Neutrophil (primary cell): ENCODE data around the gene CMKLR1.

Source experiments
- H3K27ac ChIP-seq: fragments of 200-600 bp; sonication (generic); 2 replicates; pipeline ENCODE4 v1.5.1; 2016; ENCODE audit warnings: mild to moderate bottlenecking, moderate library complexity
- H3K27me3 ChIP-seq: fragments of 200-600 bp; sonication (generic); 2 replicates; pipeline ENCODE4 v1.6.0; 2016; ENCODE audit warnings: mild to moderate bottlenecking
- H3K36me3 ChIP-seq: fragments of 200-600 bp; sonication (generic); 2 replicates; pipeline ENCODE4 v1.5.1; 2017
- H3K4me1 ChIP-seq, 2 experiments: fragments of 200-600 bp in 1 of 2; sonication (generic) in 1 of 2; 1 replicate in 1 of 2; 2 replicates in 1 of 2; pipeline versions ENCODE4 v1.5.1 to v1.6.1; 2013 to 2016; ENCODE audit warnings: low read depth in 1 of 2, low read length in 1 of 2, mild to moderate bottlenecking in 1 of 2, moderate library complexity in 1 of 2; ENCODE audit not compliant: control insufficient read depth in 1 of 2, insufficient read depth in 1 of 2
- H3K4me3 ChIP-seq, 2 experiments: fragments of 200-600 bp in 1 of 2; sonication (generic) in 1 of 2; 1 replicate in 1 of 2; 2 replicates in 1 of 2; pipeline ENCODE4 v1.5.1; 2013 to 2016; ENCODE audit warnings: low read depth in 1 of 2, low read length in 1 of 2, mild to moderate bottlenecking in 1 of 2, moderate library complexity in 1 of 2
- H3K9me3 ChIP-seq: fragments of 200-600 bp; sonication (generic); 2 replicates; pipeline ENCODE4 v1.5.1; 2016
- TF ChIP-seq, protein P1 (sequence below): fragments of 200-600 bp; sonication (generic); IDR thresholded peaks from 2 replicates; pipeline ENCODE4 v1.5.1; 2016; ENCODE audit warnings: antibody characterized with exemption

Gene CMKLR1

DNA sequence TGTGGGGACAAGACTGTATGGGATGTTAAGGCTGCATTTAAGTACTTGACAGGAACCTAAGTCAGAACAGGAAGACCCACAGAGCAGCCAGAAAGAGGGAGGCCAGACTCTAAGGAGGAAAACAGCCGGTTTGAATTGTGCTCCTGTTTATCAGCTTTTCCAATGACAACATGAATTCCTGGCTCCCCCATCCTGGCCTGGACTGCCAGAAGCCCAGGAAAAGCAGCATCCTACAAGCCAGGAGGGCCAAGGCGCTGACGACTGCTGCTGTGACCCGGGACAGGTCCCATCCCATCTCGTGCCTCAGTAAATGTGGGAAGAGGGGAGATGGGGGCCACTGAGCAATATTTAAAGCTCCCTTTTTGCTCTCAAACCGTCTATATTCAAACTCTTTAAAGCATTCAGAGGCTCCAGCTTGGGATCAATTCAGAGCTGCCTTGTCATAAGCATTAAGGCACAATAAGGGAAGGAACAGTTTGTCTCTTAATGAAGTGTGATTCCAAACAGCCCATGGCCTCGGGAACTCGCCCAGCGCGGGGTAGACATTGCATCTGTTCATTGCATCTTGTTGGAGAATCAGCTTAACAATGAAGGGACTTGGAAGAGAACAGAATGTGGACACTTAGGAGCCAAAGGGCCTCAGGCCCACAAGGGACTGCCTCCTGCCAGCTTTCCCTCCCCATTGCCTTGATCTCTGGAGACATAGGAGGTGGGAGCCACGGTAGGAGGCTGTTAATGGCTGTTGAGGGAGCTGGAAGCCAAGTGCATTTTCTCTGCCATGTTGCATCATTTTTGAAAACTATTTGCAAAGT, 49.6 kb downstream of the CMKLR1 start:
- Histone ChIP-seq H3K27ac (no peak overlapping the region), H3K4me1 (no peaks in the 10 kb centered on the region), H3K9me3 (no peaks in the 10 kb centered on the region), H3K36me3 (no peaks in the 10 kb centered on the region), H3K27me3 (no peaks in the 10 kb centered on the region), H3K4me3 (no peak overlapping the region)
- TF ChIP-seq, protein P1, sequence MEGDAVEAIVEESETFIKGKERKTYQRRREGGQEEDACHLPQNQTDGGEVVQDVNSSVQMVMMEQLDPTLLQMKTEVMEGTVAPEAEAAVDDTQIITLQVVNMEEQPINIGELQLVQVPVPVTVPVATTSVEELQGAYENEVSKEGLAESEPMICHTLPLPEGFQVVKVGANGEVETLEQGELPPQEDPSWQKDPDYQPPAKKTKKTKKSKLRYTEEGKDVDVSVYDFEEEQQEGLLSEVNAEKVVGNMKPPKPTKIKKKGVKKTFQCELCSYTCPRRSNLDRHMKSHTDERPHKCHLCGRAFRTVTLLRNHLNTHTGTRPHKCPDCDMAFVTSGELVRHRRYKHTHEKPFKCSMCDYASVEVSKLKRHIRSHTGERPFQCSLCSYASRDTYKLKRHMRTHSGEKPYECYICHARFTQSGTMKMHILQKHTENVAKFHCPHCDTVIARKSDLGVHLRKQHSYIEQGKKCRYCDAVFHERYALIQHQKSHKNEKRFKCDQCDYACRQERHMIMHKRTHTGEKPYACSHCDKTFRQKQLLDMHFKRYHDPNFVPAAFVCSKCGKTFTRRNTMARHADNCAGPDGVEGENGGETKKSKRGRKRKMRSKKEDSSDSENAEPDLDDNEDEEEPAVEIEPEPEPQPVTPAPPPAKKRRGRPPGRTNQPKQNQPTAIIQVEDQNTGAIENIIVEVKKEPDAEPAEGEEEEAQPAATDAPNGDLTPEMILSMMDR: no peak

GRCh38 chr12:108287227-108287626, 51.9 kb downstream of the CMKLR1 start:
- no peaks in the 10 kb centered on the region for H3K9me3 ChIP-seq
- TF ChIP-seq, protein P1: no peak
- peaks cover 21% of the 10 kb centered on the region for H3K27me3 ChIP-seq
- H3K36me3 ChIP-seq: no peaks in the 10 kb centered on the region
- H3K27ac ChIP-seq: no peak overlapping the region
- no peak overlapping the region for H3K4me3 ChIP-seq
- no peaks in the 10 kb centered on the region for H3K4me1 ChIP-seq

DNA sequence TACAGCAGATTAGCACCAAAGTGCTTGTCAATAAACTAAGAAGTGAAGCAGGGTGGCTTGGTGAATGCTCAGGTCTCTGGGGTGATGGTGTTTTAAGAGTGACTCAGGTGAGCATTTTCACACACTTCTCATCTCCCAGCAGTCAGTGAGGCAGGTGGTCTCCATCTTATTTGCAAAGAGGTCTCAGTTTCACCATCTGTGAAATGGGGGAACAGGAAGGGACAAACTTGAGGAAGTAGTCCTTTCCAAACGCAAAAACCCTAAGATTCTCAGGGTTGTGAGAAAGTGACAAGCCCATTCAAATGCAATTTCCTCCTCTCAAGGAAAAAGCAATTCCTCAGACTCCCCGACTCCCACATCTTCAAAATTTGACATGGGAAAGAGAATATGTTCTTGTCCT, 54.1 kb downstream of the CMKLR1 start:
- Histone ChIP-seq H3K36me3 (no peaks in the 10 kb centered on the region), H3K27me3 (peaks cover 23% of the 10 kb centered on the region), H3K27ac (no peak overlapping the region), H3K9me3 (no peaks in the 10 kb centered on the region), H3K4me1 (no peaks in the 10 kb centered on the region), H3K4me3 (no peak overlapping the region)
- TF ChIP-seq, protein P1: no peak

DNA sequence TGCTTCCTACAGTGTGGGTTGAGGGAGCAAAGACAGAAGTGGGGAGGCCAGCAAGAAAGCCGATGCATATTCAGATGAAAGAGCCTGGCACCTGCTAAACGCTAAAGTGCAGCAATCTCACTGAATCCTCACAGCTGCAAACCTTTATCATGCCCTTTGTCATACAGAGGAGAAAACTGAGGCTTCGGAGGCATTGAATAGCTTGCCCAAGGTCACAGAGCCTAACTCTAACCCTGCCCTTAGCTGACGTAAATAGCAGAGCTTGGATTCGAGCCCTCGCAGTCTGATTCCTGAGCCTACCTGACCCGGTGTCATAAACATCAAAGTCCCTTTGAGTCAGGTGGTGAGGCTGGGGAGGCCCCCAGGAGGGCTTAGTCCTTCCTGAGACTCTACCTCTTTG, 54.9 kb downstream of the CMKLR1 start:
- peaks cover 23% of the 10 kb centered on the region for H3K27me3 ChIP-seq
- H3K4me1 ChIP-seq: no peaks in the 10 kb centered on the region
- TF ChIP-seq, protein P1: no peak
- H3K9me3 ChIP-seq: no peaks in the 10 kb centered on the region
- no peaks in the 10 kb centered on the region for H3K36me3 ChIP-seq
- no peak overlapping the region for H3K4me3 ChIP-seq
- no peak overlapping the region for H3K27ac ChIP-seq

DNA sequence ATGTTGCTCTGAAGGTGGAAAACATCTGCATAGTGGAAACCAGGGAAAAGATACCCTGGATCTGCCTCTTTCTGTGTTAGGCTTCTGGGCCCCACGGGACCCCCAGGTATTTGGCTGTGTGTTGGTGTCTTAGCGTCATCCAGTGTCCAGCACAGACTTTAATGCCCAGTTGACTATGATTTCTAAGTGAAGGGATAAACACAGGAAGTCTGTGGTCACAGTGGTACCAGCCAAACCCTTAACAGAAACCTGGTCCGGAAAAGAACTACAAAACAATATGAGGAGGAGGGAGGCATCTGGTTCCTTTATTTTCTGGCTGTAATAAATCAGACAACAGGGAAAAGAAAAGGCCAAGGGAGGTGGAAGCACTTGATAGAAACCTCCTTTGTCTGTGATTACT, 56.4 kb downstream of the CMKLR1 start:
- TF ChIP-seq, protein P1: no peak
- Histone ChIP-seq H3K36me3 (no peaks in the 10 kb centered on the region), H3K9me3 (no peaks in the 10 kb centered on the region), H3K27me3 (peaks cover 23% of the 10 kb centered on the region), H3K27ac (no peak overlapping the region), H3K4me1 (no peaks in the 10 kb centered on the region), H3K4me3 (no peak overlapping the region)
